ENCODE results near the gene STX5.
A peak's percentile ranks its signal among the peaks of the same experiment; 100 is the strongest.
"Not testable (repeated sequence)": the region's sequence is repeated elsewhere in the genome, so short reads cannot be mapped to it uniquely, and the experiment has no call there.

Gene STX5

GRCh38 chr11:62831520-62832335 lies at the start of gene STX5:
Gene STX5, minus strand, starts transcription at chr11:62832051. Its CDS starts 808 bp downstream, at chr11:62831243.
- DNase-seq: peak; percentile 97

- peak; percentile 82 for DNase-seq
Measured at GRCh38 chr11:62880803-62881578, 49.1 kb upstream of the STX5 start, which contains the start of gene SLC3A2. Gene SLC3A2, plus strand, starts transcription at chr11:62880896. Its CDS starts 128 bp downstream, at chr11:62881024.

- DNase-seq: no peak
Measured at GRCh38 chr11:62880231-62880802, 48.5 kb upstream of the STX5 start.

- DNase-seq: no peak
Measured at GRCh38 chr11:62879235-62879978, 47.6 kb upstream of the STX5 start.

GRCh38 chr11:62876712-62877111 lies 44.9 kb upstream of the STX5 start:
- DNase-seq: no peak

GRCh38 chr11:62875698-62876478 lies 44.0 kb upstream of the STX5 start:
- DNase-seq: no peak

- DNase-seq: no peak
Measured at GRCh38 chr11:62874851-62875250, 43.0 kb upstream of the STX5 start.

GRCh38 chr11:62865635-62866034 lies 33.8 kb upstream of the STX5 start:
- no peak for DNase-seq

- DNase-seq: no peak
Measured at GRCh38 chr11:62863687-62864335, 32.0 kb upstream of the STX5 start.

- not testable (repeated sequence) for DNase-seq
Measured at GRCh38 chr11:62861564-62862192, 29.8 kb upstream of the STX5 start.

- no peak for DNase-seq
Measured at GRCh38 chr11:62860835-62861563, 29.1 kb upstream of the STX5 start.

- not testable (repeated sequence) for DNase-seq
Measured at GRCh38 chr11:62859281-62859703, 27.4 kb upstream of the STX5 start.

GRCh38 chr11:62858201-62858600 lies 26.4 kb upstream of the STX5 start:
- no peak for DNase-seq

GRCh38 chr11:62857541-62857982 lies 25.7 kb upstream of the STX5 start:
- DNase-seq: no peak

GRCh38 chr11:62856333-62856895 lies 24.6 kb upstream of the STX5 start:
- DNase-seq: peak; percentile 58

GRCh38 chr11:62855571-62856332 lies 23.9 kb upstream of the STX5 start:
- peak; percentile 97 for DNase-seq

GRCh38 chr11:62854825-62855570 lies 23.1 kb upstream of the STX5 start:
- DNase-seq: no peak

Measured in NCI-H526 treated with DMSO at 0.1 percent for 48 hours (cell line).